OCI-M1 (cell line): ENCODE results near the gene RALGAPA2.
A peak's percentile ranks its signal among the peaks of the same experiment; 100 is the strongest.

ENCODE experiments used
- DNase-seq: peaks from one replicate; lab custom pipeline; 2025; lab: John Stamatoyannopoulos, UW

The RALGAPA2 gene

GRCh38 chr20:20712474-20713243, at the start of gene RALGAPA2:
RALGAPA2 (minus strand) TSS chr20:20712644; CDS start chr20:20712480, 164 bp downstream.
- DNase-seq = peak; percentile 97

- peak; percentile 13 for DNase-seq
Measured at GRCh38 chr20:20761301-20761700, 48.9 kb upstream of the RALGAPA2 start.

DNA sequence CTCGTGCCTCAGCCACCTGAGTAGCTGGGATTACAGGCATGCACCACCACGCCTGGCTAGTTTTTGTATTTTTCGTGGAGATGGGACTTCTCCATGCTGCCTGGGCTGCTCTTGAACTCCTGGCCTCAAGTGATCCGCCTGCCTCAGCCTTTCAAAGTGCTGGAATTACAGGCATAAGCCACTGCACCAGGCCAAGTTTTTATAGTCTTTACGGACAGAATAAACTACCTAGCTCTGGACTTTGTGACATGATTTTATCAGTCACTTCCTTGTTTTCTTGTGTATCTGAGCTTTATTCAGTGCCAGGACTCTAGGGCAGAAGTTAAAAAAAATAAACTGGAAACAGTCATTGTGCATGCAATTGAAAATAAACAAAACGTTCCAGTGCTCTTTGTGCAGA, 46.7 kb upstream of the RALGAPA2 start:
- DNase-seq = no peak

GRCh38 chr20:20755674-20756319, 43.4 kb upstream of the RALGAPA2 start:
- DNase-seq = no peak

- peak; percentile 51 for DNase-seq
Measured at GRCh38 chr20:20755231-20755630, 42.8 kb upstream of the RALGAPA2 start.

- peak; percentile 71 for DNase-seq
Measured at GRCh38 chr20:20754714-20755113, 42.3 kb upstream of the RALGAPA2 start.

GRCh38 chr20:20752712-20753111, 40.3 kb upstream of the RALGAPA2 start:
- DNase-seq = no peak

DNA sequence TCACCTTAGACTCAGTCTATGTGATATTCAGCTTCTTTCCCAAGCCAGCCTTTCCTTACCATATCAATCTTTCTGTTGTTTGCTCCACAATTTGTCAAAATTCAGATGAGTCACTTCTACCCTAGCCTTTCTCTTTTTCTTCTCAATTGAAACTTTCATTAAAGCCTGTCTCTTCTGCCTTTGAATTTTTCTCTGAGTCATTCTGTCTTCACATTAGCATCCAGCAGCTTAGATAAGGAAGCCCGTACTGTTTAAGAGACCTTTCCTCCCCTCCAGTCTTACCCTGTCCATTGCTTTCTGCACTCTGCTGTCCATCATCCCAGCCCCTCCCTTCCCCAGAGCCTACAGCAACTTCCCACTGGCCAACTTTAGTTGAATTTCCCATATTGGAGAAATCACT, 34.9 kb upstream of the RALGAPA2 start:
- DNase-seq = peak; percentile 6

DNA sequence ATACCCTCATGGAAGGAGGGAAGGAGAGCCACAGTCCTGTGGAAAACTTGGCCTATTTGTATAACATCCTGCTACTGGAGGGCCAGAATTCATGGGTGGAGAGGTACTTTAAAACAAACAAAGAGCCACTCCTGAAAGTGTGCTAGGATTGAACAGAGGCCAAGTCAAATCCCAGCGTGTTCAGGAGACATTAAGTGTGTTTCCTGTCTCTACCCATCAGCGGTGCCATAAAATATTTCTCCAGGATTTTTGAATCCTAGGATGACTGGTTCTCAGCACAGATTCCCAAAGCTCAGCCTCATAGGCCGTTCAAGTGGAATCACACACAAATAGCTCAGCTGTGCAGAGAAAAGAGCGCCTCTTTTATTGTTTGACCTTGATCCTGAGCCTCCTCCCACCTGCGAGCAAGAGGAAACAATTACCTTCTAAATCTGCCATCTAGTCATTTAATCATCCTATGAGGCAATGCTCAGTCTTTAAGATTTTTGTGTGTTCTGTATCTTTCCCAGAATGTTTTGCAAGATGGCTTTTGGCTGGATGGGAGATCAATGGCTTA, 31.8 kb upstream of the RALGAPA2 start:
- no peak for DNase-seq

DNA sequence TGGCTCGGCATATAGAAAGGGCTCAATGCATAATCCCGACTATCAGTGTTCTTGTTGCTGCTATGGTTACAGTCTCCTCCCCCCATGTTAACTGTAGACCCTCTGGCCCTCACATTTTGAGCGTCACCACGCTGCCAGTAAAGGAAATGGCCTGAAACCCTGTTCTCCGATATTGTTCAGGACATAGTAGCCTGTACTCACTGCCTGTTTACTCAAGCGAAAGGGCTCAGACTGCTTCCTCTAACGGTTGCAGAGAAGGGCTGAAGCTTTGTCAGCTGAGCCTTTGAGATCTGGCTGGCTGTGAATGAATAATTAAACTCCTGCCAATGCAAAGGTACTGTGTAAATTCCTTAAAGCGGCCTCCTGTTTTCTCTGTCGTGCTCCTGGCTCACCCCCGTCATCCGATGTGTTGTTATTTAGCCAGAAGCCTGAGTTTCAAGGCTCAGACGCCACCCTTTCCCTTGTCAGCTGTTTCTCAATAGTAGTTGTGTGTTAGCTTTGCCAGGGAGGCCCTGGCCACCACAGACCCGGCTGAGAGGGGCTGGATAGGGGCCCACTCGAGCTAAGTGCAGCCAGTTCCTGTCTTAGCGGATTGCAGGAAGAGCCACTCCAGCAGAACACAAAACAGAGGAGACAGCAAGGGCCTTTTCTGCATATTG, 31.2 kb upstream of the RALGAPA2 start:
- no peak for DNase-seq

- DNase-seq = no peak
Measured at GRCh38 chr20:20741087-20742045, 28.9 kb upstream of the RALGAPA2 start.

GRCh38 chr20:20740541-20740940, 28.1 kb upstream of the RALGAPA2 start:
- peak; percentile 10 for DNase-seq

- DNase-seq = no peak
Measured at GRCh38 chr20:20737158-20737557, 24.7 kb upstream of the RALGAPA2 start.

GRCh38 chr20:20736303-20736702, 23.9 kb upstream of the RALGAPA2 start:
- DNase-seq = no peak

GRCh38 chr20:20734475-20734948, 22.1 kb upstream of the RALGAPA2 start:
- peak; percentile 79 for DNase-seq

DNA sequence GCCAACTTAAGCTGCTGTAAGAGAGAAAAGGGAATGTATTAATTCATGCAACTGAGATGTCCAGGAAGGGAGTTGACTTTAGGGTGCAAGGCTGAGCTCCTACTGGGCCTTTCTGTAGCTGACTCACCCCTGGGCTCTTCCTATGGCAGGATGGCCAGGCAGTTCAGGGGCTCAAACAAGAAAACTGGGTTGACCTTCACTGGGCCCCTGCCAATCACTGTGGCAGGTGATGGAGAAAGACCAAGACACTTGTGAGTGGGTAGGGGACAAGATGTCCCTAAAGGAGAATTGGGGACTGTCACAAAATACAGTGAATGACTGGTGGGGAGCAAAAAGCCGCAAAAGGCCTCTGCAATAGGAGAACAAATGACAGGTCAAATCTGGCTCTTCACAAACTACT, 21.5 kb upstream of the RALGAPA2 start:
- DNase-seq = no peak

DNA sequence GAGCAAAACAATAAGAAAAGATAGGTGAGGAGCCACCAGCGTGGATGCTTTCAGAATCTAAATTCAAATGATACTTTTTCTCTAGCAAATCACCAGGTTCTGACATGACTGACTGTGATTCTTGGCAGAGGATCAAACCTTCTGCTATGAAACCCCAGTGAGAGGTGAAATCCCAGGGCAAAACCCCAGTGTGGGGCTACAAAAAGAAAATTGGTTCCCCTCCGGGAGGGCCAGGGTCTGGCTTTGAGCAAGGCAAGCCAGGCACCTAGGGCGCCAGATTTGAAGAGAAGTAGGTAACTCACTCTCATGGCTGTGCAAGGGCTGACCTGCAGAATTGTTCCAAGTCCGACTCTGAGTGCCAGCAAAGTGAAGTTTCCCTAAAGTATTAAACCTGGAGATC, 20.2 kb upstream of the RALGAPA2 start:
- DNase-seq = no peak

DNA sequence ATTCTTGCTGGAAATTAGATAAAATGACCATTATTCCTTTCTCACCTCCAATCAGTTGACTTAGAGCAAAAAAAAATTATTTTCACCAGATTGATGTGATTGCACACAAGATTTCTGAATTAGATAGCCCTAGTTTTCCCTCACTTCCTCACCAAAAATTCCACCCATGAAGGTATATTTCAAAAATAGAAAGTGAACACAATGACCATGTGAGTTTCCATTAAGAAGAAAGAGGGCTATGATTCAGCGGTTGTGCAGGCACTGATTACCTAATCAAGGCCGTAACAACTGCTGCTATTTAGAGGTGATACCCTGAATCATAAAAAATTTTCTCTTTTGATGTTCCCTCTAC, 19.5 kb upstream of the RALGAPA2 start:
- no peak for DNase-seq

GRCh38 chr20:20731000-20731944, 18.8 kb upstream of the RALGAPA2 start:
- no peak for DNase-seq

DNA sequence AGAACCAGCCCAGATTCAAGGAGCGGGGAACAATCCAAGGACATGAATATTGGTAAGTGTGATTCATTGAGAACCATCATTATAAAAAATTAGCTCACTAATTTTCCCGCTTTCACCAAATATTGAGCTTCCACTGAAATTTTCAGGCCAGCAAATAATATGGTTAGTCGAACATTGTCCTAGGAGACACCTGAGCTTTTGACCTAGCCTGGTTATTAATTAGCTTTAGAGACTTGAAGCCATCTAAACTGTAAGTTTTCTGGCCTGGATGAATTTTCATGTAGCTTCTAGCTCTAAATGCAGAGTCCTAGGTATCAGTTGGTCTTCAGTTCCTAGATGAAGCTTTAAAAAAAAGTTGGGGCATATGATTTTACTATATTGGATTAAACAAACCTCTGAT, 17.1 kb upstream of the RALGAPA2 start:
- no peak for DNase-seq
